ENCODE results near the gene MUS81.

DNA sequence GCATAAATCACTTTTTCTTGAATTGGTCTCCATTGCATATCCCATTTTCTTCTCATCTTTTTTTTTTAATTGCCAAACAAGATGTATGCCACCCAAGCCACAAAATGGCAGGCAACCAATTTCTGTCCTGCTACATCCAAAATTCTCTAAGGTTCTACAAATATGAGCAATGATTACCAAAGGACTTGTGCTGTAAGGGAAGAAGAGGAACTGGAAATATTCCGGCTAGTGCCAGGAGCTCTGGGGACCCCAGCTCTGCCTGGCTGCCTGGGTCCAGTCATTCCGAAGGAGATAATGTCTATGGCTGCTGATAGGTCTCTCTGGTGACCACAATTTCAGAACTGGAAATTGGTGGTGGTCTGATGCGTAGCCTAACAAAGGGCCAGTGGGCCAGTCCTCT, 43.5 kb upstream of the MUS81 start:
- TF ChIP-seq, protein P1, sequence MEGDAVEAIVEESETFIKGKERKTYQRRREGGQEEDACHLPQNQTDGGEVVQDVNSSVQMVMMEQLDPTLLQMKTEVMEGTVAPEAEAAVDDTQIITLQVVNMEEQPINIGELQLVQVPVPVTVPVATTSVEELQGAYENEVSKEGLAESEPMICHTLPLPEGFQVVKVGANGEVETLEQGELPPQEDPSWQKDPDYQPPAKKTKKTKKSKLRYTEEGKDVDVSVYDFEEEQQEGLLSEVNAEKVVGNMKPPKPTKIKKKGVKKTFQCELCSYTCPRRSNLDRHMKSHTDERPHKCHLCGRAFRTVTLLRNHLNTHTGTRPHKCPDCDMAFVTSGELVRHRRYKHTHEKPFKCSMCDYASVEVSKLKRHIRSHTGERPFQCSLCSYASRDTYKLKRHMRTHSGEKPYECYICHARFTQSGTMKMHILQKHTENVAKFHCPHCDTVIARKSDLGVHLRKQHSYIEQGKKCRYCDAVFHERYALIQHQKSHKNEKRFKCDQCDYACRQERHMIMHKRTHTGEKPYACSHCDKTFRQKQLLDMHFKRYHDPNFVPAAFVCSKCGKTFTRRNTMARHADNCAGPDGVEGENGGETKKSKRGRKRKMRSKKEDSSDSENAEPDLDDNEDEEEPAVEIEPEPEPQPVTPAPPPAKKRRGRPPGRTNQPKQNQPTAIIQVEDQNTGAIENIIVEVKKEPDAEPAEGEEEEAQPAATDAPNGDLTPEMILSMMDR (IDR thresholded peaks at IDR 0.05) = no peak
- no peak for TF ChIP-seq ZFX (IDR thresholded peaks at IDR 0.05; ENCODE audit: borderline replicate concordance)
